ENCODE results near the gene ICAM1. TPM values are rescaled to one million over a fixed set of nuclear protein-coding genes. Genes with fewer than 3 reads are reported as not detected.
A peak's percentile ranks its signal among the peaks of the same experiment; 100 is the strongest.

Gene ICAM1
- total and polyA plus RNA-seq, 2 of the 13 experiments (the other 11 are each of a cell fraction or from before 2014, with no cell fraction given), result 37.9 to 98.4 TPM

- TF ChIP-seq ZNF703 (CRISPR knock-in tag; IDR thresholded peaks at IDR 0.05; ENCODE audit: borderline replicate concordance) (no peak; the same call in 1 of the 2 replicates), ZBTB14 (CRISPR knock-in tag; IDR thresholded peaks at IDR 0.05) (peak; percentile 8; the same call in 1 of the 2 replicates), RNF2 (conservative IDR thresholded peaks at IDR 0.05; ENCODE audit: low read depth) (no peak), ZNF512 (CRISPR knock-in tag; IDR thresholded peaks at IDR 0.05) (no peak), ZBTB37 (CRISPR knock-in tag; IDR thresholded peaks at IDR 0.05) (0 out of 2 replicates have a peak, but pooled peaks have one; percentile 8), ZMAT5 (CRISPR knock-in tag; IDR thresholded peaks at IDR 0.05; ENCODE audit: borderline replicate concordance, low read depth) (no peak), ZHX1 (CRISPR knock-in tag; IDR thresholded peaks at IDR 0.05; ENCODE audit: low read depth) (no peak), GTF2F1 (IDR thresholded peaks at IDR 0.05; ENCODE audit: low read length) (no peak), CAMTA2 (CRISPR knock-in tag; IDR thresholded peaks at IDR 0.05; ENCODE audit: borderline replicate concordance) (no peak), MAZ (IDR thresholded peaks at IDR 0.05; ENCODE audit: borderline replicate concordance, low read depth, low read length) (peak; percentile 84; the same call in 1 of the 2 replicates), MAZ (CRISPR knock-in tag; IDR thresholded peaks at IDR 0.05; ENCODE audit: low read depth) (no peak), ELF3 (CRISPR knock-in tag; IDR thresholded peaks at IDR 0.05) (0 out of 2 replicates have a peak, but pooled peaks have one; percentile 8), ZNF354B (CRISPR knock-in tag; IDR thresholded peaks at IDR 0.05) (no peak), MED8 (CRISPR knock-in tag; IDR thresholded peaks at IDR 0.05; ENCODE audit: insufficient replicate concordance) (peak; percentile 15), KLF11 (CRISPR knock-in tag; IDR thresholded peaks at IDR 0.05) (no peak), SRSF9 (IDR thresholded peaks at IDR 0.05; ENCODE audit: borderline replicate concordance, insufficient read depth, low read depth, low read length, poor library complexity, severe bottlenecking) (no peak), ZNF597 (CRISPR knock-in tag; IDR thresholded peaks at IDR 0.05) (no peak), ZNF296 (CRISPR knock-in tag; conservative IDR thresholded peaks at IDR 0.05) (no peak), CENPX (CRISPR knock-in tag; IDR thresholded peaks at IDR 0.05) (no peak)
Observed at GRCh38 chr19:10286803-10287737, 16.1 kb downstream of the ICAM1 start, which contains the start of gene ICAM4 (continued).

Data from HepG2 (cell line).